HG02642 (cell line): ENCODE data around the gene MLANA.

Source experiments
- ATAC-seq: cut with Tn5 transposase; IDR thresholded peaks from one replicate; pipeline ENCODE4 v1.9.1; 2021; ENCODE audit warnings: mild to moderate bottlenecking; ENCODE audit not compliant: unreplicated experiment, poor library complexity

Gene MLANA

DNA sequence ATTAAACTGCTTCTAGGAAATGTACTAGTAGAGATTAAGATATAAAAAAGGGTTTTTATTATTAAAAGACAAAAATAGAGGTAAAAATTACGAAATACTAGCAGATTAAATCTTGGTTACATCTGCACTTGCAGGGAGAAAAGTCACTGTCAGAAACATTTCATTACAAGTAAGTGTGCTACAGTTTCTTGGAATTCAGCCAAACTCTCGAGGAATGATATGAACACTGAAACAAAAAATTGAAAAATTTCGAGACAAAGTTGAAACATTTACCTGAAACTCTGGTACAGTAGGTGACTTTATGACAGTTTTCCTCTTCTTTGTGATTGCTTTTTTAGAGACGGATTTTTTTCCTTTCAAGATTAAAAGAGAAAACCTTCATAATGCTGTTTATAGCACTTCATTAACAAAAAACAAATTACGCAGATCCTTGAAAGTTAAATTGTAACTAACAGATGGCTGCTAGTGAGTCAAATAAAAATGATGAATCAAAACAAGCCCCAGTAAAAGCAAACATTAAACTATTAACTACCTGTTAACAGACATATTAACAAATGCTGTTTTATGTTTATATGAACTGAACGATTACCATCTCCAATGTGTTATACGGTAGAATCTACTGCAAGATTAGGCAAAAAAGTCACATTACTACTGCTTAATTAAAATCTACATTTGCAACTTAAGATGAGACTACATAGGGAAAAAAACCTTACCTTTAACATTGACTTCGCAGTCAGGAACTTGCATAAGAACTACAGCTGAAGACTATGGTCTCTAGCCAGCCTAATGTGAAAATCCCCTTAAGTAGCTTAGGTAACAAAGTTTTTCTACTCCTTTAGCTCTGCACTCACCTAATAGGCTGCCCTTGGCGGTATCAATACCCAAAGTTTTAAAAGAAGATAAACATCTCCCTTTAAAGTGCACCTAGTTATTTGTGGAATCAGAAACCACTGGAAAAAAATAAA is 63.3 kb downstream of the MLANA start:
- no peak for ATAC-seq

GRCh38 chr9:5957166-5957565 is 66.5 kb downstream of the MLANA start:
- ATAC-seq = no peak

GRCh38 chr9:5958273-5958672 is 67.6 kb downstream of the MLANA start:
- no peak for ATAC-seq
